SU-DHL-6 (cell line): ENCODE measurements around the gene PPARA.

Source experiments
- H2AFZ ChIP-seq: fragments of 200-600 bp; sonication (generic); 2 replicates; pipeline ENCODE4 v1.6.1; 2014; ENCODE audit warnings: low read depth, mild to moderate bottlenecking, moderate library complexity, mixed read lengths, antibody characterized with exemption, low read length; ENCODE audit not compliant: severe bottlenecking
- H3F3A ChIP-seq: fragments of 200-600 bp; shearing (Covaris generic); 2 replicates; pipeline ENCODE4 v1.6.0; 2016; ENCODE audit warnings: antibody characterized with exemption, mild to moderate bottlenecking; ENCODE audit not compliant: insufficient read depth
- H3K27ac ChIP-seq: fragments of 200-600 bp; sonication (generic); 2 replicates; pipeline ENCODE4 v1.5.1; 2016; ENCODE audit warnings: low read depth, mild to moderate bottlenecking, low read length, moderate library complexity, mixed read lengths
- H3K27me3 ChIP-seq: fragments of 200-600 bp; sonication (generic), shearing (Covaris generic); 2 replicates; pipeline ENCODE4 v1.6.0; 2014; ENCODE audit warnings: mild to moderate bottlenecking, low read length
- H3K36me3 ChIP-seq: fragments of 200-600 bp; sonication (generic); 2 replicates; pipeline ENCODE4 v1.6.1; 2014; ENCODE audit warnings: mild to moderate bottlenecking, low read length, mixed read lengths
- H3K4me2 ChIP-seq: fragments of 300-600, 200-600 bp; shearing (Covaris generic), sonication (generic); 2 replicates; pipeline ENCODE4 v1.6.0; 2014; ENCODE audit warnings: low read length, low read depth, mild to moderate bottlenecking; ENCODE audit not compliant: poor library complexity, severe bottlenecking
- H3K4me3 ChIP-seq: fragments of 200-600 bp; sonication (generic); 2 replicates; pipeline ENCODE4 v1.5.1; 2014; ENCODE audit warnings: antibody characterized with exemption, low read length, mild to moderate bottlenecking, mixed read lengths; ENCODE audit not compliant: insufficient read depth, poor library complexity, severe bottlenecking
- H3K79me2 ChIP-seq: fragments of 200-600 bp; sonication (generic); 2 replicates; pipeline ENCODE4 v1.6.1; 2014; ENCODE audit warnings: mild to moderate bottlenecking, low read length, moderate library complexity; ENCODE audit not compliant: insufficient read depth
- H3K9ac ChIP-seq: fragments of 200-600 bp; sonication (generic); 2 replicates; pipeline ENCODE4 v1.7.0; 2014; ENCODE audit warnings: mild to moderate bottlenecking, low read length
- H3K9me2 ChIP-seq: fragments of 200-600 bp; sonication (generic); replicated peaks from 2 replicates; pipeline ENCODE4 v1.6.1; 2014; ENCODE audit warnings: low read length; ENCODE audit not compliant: insufficient read depth
- H3K9me3 ChIP-seq: fragments of 200-600 bp; sonication (generic); 2 replicates; pipeline ENCODE4 v1.6.1; 2014; ENCODE audit warnings: low read length, mixed read lengths; ENCODE audit not compliant: insufficient read depth
- H4K20me1 ChIP-seq: fragments of 200-600 bp; sonication (generic); 2 replicates; pipeline ENCODE4 v1.6.1; 2014; ENCODE audit warnings: low read depth, mild to moderate bottlenecking, antibody characterized with exemption, low read length, moderate library complexity, mixed read lengths
- CTCF ChIP-seq: fragments of 200-600 bp; sonication (generic); IDR thresholded peaks from one replicate; pipeline ENCODE4 v1.5.1; 2017; ENCODE audit warnings: antibody characterized with exemption, mild to moderate bottlenecking, low read length, moderate library complexity; ENCODE audit not compliant: insufficient read depth, poor library complexity, severe bottlenecking
- EZH2phosphoT487 ChIP-seq: fragments of 200-600 bp; sonication (generic), shearing (Covaris generic); conservative IDR thresholded peaks from 2 replicates; pipeline ENCODE4 v1.6.1; 2018; ENCODE audit warnings: mild to moderate bottlenecking, antibody characterized with exemption, low read length, moderate library complexity, mixed read lengths

PPARA gene

GRCh38 chr22:46259374-46259773 lies 109.0 kb downstream of the PPARA start:
- Histone ChIP-seq H3K4me2 (no peak overlapping the region), H3K27ac (no peak overlapping the region), H3K36me3 (no peaks in the 10 kb centered on the region), H3K9me2 (no peaks in the 10 kb centered on the region), H2AFZ (no peak overlapping the region), H3K9ac (no peak overlapping the region), H3F3A (no peaks in the 10 kb centered on the region), H3K4me3 (no peak overlapping the region), H3K9me3 (no peaks in the 10 kb centered on the region), H4K20me1 (no peaks in the 10 kb centered on the region), H3K27me3 (no peaks in the 10 kb centered on the region), H3K79me2 (no peaks in the 10 kb centered on the region)
- TF ChIP-seq CTCF: no peak
- TF ChIP-seq EZH2phosphoT487: no peak

- H3K27ac ChIP-seq: no peak overlapping the region
- H3F3A ChIP-seq: no peaks in the 10 kb centered on the region
- no peak overlapping the region for H3K4me3 ChIP-seq
- no peak overlapping the region for H3K4me2 ChIP-seq
- H3K9ac ChIP-seq: no peak overlapping the region
- H2AFZ ChIP-seq: no peak overlapping the region
- H3K79me2 ChIP-seq: no peaks in the 10 kb centered on the region
- H3K9me3 ChIP-seq: no peaks in the 10 kb centered on the region
- TF ChIP-seq EZH2phosphoT487: no peak
- no peak for TF ChIP-seq CTCF
- no peaks in the 10 kb centered on the region for H3K36me3 ChIP-seq
- H3K27me3 ChIP-seq: no peaks in the 10 kb centered on the region
- no peaks in the 10 kb centered on the region for H4K20me1 ChIP-seq
- H3K9me2 ChIP-seq: no peaks in the 10 kb centered on the region
Measured at GRCh38 chr22:46260038-46260437, 109.7 kb downstream of the PPARA start.

- Histone ChIP-seq H3K27me3 (no peaks in the 10 kb centered on the region), H3K4me3 (no peak overlapping the region), H3F3A (no peaks in the 10 kb centered on the region), H3K9me2 (no peaks in the 10 kb centered on the region), H2AFZ (no peak overlapping the region), H3K9ac (no peak overlapping the region), H4K20me1 (no peaks in the 10 kb centered on the region), H3K4me2 (no peak overlapping the region), H3K27ac (no peak overlapping the region), H3K79me2 (no peaks in the 10 kb centered on the region), H3K36me3 (no peaks in the 10 kb centered on the region), H3K9me3 (0 out of 2 replicates have a peak, but pooled peaks cover 5% of the 10 kb centered on the region)
- TF ChIP-seq EZH2phosphoT487: no peak
- no peak for TF ChIP-seq CTCF
Measured at GRCh38 chr22:46262449-46263215, 112.3 kb downstream of the PPARA start.
